Mesothelial cell of epicardium (in vitro differentiated cells): ENCODE data around the gene AHI1. TPM values are rescaled to one million over a fixed set of nuclear protein-coding genes. Genes with fewer than 3 reads are reported as not detected.
"Not testable (repeated sequence)": the region's sequence is repeated elsewhere in the genome, so short reads cannot be mapped to it uniquely, and the experiment has no call there.

Experiments used
- DNase-seq, 2 experiments: peaks; one replicate each; pipeline ENCODE4 v3.0.0; 2021; ENCODE audit warnings: low spot score in 2 of 2; ENCODE audit not compliant: unreplicated experiment in 2 of 2
- H3K27ac Mint-ChIP-seq: 2 replicates; pipeline ENCODE4 v1.8.0; 2021; ENCODE audit warnings: mixed read lengths
- H3K27me3 Mint-ChIP-seq: 2 replicates; pipeline ENCODE4 v1.8.0; 2021; ENCODE audit warnings: low read depth, mixed read lengths
- H3K36me3 Mint-ChIP-seq: 2 replicates; pipeline ENCODE4 v1.8.0; 2021; ENCODE audit warnings: mixed read lengths
- H3K4me1 Mint-ChIP-seq: 2 replicates; pipeline ENCODE4 v1.8.0; 2021; ENCODE audit warnings: mixed read lengths
- H3K4me3 Mint-ChIP-seq: 2 replicates; pipeline ENCODE4 v1.8.0; 2021; ENCODE audit warnings: mild to moderate bottlenecking, moderate library complexity, mixed read lengths
- H3K9me3 Mint-ChIP-seq: 2 replicates; pipeline ENCODE4 v1.8.0; 2021; ENCODE audit warnings: mixed read lengths
- CTCF ChIP-seq: fragments of 200-600 bp; sonication (generic); IDR thresholded peaks from one replicate; pipeline ENCODE4 v1.5.0; 2021; ENCODE audit warnings: antibody characterized with exemption; ENCODE audit not compliant: unreplicated experiment
- total RNA-seq: library from RNA; stranded (reverse); gene quantifications from 3 replicates; pipeline ENCODE4 v1.2.1, GENCODE V29; 2021

The AHI1 gene
- total RNA-seq, 1 donor from 2014 or later: 41.6 TPM

DNA sequence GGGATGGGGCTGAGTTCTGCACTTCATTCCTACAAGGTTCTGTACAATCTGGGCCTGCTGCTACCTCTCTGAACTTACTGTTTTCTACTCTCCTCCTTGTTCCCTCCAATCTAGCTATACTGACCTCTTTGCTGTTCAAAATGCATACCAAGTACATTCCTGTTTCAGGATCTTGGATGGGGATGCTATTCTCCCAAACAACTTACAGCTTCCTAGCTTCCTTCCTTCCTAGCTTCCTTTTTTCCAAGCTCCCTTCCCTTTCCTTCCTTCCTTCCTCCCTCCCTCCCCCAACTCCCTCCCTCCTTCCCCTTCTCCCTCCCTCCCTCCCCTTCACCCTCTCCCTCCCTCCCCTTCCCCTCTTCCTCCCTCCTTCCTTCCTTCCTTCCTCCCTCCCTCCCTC, 117.9 kb downstream of the AHI1 start:
- H3K4me1 Mint-ChIP-seq: no peaks in the 10 kb centered on the region
- H3K27ac Mint-ChIP-seq: no peak overlapping the region
- no peaks in the 10 kb centered on the region for H3K36me3 Mint-ChIP-seq
- H3K27me3 Mint-ChIP-seq: no peaks in the 10 kb centered on the region
- no peak for TF ChIP-seq CTCF
- DNase-seq: no peak
- H3K4me3 Mint-ChIP-seq: no peak overlapping the region
- no peaks in the 10 kb centered on the region for H3K9me3 Mint-ChIP-seq

DNA sequence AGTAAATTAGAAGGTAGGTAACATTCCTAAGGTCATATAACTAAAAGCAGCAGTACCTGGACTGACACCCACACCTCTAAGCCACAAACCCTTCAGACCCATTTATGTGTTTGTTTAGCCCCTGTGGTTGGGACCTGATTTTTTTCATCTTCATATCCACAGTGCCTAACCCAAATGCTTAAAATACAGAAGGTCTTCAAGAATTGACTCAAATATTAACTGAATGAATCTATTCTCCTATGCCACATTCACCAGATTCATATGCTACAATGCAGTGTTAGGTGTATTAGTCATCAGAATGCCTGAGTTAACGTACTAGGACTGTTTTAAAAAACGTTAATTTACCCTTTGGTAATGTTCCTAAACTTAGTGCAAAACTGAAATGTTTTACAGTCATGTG, 124.8 kb downstream of the AHI1 start:
- Mint-ChIP-seq H3K9me3 (peaks cover 27% of the 10 kb centered on the region), H3K4me3 (no peak overlapping the region), H3K36me3 (peaks cover 26% of the 10 kb centered on the region), H3K4me1 (no peaks in the 10 kb centered on the region), H3K27ac (no peak overlapping the region), H3K27me3 (no peaks in the 10 kb centered on the region)
- TF ChIP-seq CTCF: no peak
- no peak for DNase-seq

GRCh38 chr6:135363622-135364021, 133.9 kb downstream of the AHI1 start:
- Mint-ChIP-seq H3K9me3 (peaks cover 50% of the 10 kb centered on the region), H3K36me3 (peaks cover 43% of the 10 kb centered on the region)
- not testable (repeated sequence) for H3K27ac Mint-ChIP-seq, DNase-seq, H3K4me1 Mint-ChIP-seq, H3K27me3 Mint-ChIP-seq, H3K4me3 Mint-ChIP-seq

DNA sequence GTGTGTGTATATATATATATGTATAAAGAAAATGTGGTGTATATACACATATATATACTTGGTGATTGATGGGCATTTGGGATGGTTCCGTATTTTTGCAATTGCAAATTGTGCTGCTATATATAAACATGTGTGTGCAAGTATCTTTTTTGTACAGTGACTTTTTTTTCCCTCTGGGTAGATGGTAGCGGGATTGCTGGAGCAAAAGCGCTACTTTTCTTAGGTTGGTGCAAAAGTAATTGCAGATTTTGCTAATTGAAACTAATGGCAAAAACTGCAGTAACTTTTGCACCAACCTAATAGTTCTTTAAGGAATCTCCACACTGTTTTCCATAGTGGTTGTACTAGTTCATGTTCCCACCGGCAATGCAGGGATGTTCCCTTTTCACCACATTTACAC, 135.4 kb downstream of the AHI1 start:
- no peaks in the 10 kb centered on the region for H3K4me1 Mint-ChIP-seq
- peaks cover 35% of the 10 kb centered on the region for H3K9me3 Mint-ChIP-seq
- H3K27ac Mint-ChIP-seq: no peak overlapping the region
- TF ChIP-seq CTCF: no peak
- H3K27me3 Mint-ChIP-seq: no peaks in the 10 kb centered on the region
- peaks cover 28% of the 10 kb centered on the region for H3K36me3 Mint-ChIP-seq
- H3K4me3 Mint-ChIP-seq: no peak overlapping the region
- no peak for DNase-seq

DNA sequence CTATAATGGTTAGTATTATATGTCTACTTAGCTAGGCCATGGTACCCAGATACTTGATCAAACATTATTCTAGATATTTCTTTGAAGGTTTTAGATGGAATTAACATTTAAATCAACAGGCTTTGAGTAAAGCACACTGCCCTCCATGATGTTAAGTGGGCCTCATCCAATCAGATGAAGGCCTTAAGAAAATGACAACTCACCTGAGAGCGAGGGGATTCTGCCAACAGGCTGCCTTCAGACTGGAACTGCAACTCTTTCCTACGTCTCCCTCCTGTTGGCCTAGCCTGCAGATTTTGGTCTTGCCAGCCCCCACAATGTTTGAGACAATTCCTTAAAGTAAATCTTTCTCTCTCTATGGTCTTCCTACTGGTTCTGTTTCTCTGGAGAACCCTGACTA, 137.3 kb downstream of the AHI1 start:
- Mint-ChIP-seq H3K27ac (no peak overlapping the region), H3K4me3 (no peak overlapping the region), H3K27me3 (no peaks in the 10 kb centered on the region), H3K36me3 (peaks cover 16% of the 10 kb centered on the region), H3K4me1 (no peaks in the 10 kb centered on the region), H3K9me3 (peaks cover 16% of the 10 kb centered on the region)
- no peak for DNase-seq
- TF ChIP-seq CTCF: no peak

- no peak for DNase-seq
- Mint-ChIP-seq H3K9me3 (peaks cover 11% of the 10 kb centered on the region), H3K4me1 (no peaks in the 10 kb centered on the region), H3K27me3 (no peaks in the 10 kb centered on the region), H3K36me3 (peaks cover 12% of the 10 kb centered on the region), H3K27ac (no peak overlapping the region), H3K4me3 (no peak overlapping the region)
- TF ChIP-seq CTCF: no peak
Observed at GRCh38 chr6:135358985-135359384, 138.6 kb downstream of the AHI1 start.
